Measurements from ENCODE around the gene MAD1L1.

The MAD1L1 gene

GRCh38 chr7:2202901-2203765 is 29.6 kb downstream of the MAD1L1 start:
- in situ Hi-C loops (cut with HindIII; ENCODE audit: low sequenced_read_pairs): loop anchor here (10.0 kb wide), 1 partner anchor 68 kb away; no protein-coding TSS in a partner anchor

DNA sequence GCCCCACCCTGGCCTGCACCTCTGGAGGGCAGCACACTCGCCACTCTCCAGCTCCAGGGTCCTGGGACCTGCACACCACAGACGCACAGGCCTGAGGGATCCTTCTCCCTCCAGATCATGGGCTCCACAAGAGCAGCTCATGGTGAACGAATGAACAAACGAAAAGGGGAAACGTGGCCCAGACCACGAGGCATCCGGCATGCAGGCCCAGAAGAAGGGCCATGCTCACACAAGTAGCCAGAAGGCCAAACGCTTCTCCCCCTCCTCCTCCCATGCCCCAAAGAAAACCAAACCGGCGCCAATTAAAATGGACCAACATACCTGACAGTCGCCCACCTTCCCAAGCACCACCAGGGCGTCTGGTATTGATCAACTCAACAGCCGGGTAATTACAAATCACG is 30.4 kb downstream of the MAD1L1 start:
- in situ Hi-C loops (cut with HindIII; ENCODE audit: low sequenced_read_pairs): loop anchor here (10.0 kb wide), 1 partner anchor 68 kb away; no protein-coding TSS in a partner anchor

DNA sequence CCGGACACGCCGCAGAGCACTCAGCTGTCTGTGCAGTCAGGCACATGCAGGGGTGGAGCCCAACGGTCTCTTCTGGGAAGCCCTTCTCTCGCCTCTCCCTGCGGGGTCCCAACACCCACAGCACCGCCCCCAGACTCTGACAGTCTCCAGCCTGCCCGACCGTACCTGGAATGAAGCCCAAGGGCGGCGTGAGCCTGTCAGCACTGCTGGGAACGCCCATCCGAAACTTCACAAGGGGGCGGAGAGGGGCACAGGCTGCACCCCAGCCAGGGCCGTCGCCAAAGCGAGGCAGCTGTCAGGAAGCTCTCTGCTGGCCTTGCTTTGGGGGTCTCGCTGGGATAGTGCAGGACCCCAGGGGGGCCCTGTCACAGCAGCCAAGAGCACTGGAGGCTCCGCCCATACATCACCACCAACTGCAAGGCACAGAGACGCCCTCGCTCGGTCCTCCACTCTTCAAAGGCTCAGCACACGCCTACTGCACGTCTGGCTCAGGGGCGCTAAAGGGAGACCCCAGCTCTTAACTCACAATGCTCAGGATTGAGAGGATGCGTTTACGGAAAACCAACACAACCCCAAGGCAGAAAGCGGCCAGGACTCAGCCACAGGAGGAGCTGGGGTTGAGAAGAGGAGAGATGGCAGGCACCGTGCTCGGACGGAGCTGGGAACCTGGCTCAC is 30.9 kb downstream of the MAD1L1 start:
- in situ Hi-C loops (cut with HindIII; ENCODE audit: low sequenced_read_pairs): loop anchor here (10.0 kb wide), 1 partner anchor 67 kb away; no protein-coding TSS in a partner anchor

- in situ Hi-C loops (cut with HindIII; ENCODE audit: low sequenced_read_pairs): loop anchor here (10.0 kb wide), 1 partner anchor 66 kb away; no protein-coding TSS in a partner anchor
Observed at GRCh38 chr7:2201128-2201527, 31.6 kb downstream of the MAD1L1 start.

DNA sequence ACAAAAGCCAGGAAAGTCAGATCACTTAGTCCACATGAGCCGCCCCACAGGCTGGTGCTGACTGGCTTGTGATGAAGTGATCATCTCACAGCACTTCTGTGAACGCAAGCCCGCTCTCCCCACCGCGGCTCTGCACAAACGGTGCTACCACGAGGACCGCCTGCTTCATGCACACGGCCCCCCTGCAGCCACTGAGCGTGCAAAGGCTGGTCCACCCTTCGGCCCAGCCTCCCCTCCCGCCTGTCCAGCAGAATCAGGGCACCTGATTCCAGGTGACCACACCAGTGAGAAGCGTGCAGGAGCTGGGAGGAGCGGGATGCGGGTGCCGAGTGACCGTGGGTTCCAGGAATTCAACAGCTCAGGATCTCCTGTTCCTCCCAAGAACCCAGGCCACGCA is 32.2 kb downstream of the MAD1L1 start:
- in situ Hi-C loops (cut with HindIII; ENCODE audit: low sequenced_read_pairs): loop anchor here (10.0 kb wide), 1 partner anchor 66 kb away; no protein-coding TSS in a partner anchor

DNA sequence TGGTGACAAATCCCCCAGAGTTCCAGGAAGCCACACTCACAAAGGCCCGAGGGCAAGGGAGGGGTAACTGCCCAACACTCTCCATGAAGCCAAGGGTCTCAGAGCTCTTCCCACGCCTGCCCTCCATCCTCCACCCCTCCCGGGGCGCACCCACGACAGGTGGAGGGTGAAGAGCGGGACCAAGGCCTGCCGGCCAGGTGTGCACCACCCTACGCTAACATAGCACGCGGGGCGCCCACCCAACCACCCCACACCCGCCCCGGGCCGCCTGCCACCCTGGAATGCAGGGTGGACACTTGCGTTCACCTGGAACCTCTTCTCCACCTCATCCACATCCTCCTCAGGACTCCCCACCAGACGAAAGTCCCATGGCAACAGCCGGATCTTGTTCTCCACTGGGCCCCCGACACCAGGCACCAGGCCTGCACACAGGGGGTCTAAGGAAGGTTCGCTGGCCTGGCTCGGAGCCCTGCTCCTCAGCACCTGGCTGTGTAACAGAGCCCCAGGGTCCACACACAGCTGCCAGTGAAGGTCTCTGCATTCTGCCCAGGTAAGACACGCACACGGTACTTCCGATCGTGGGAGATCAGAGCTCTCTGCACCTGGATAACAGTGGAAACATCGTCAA is 32.7 kb downstream of the MAD1L1 start:
- in situ Hi-C loops (cut with HindIII; ENCODE audit: low sequenced_read_pairs): loop anchor here (10.0 to 25.0 kb wide), 2 partner anchors 65 to 162 kb away; partner anchors contain the start of gene EIF3B

DNA sequence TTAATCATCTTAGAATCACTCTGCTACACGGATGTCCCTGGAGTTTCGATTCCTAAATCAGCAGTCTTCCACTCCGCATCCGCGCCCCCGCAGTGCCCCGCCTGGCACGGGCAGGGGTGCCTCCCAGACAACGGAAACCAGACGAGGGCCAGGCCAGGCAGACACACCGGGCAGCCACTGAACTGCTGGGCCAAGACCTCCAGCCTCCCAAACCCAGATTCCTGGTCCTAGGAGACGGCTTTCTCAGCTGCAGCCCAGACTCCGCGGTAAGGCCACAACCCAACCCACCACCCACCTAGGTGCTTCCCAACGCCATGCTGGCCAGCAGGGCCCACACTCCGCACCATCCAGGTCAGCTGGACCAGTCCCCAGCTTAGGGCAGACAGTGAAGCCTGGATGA is 33.2 kb downstream of the MAD1L1 start:
- in situ Hi-C loops (cut with HindIII; ENCODE audit: low sequenced_read_pairs): loop anchor here (25.0 kb wide), 1 partner anchor 163 kb away; the partner anchor contains the start of gene EIF3B

GRCh38 chr7:2198760-2199159 is 34.0 kb downstream of the MAD1L1 start:
- in situ Hi-C loops (cut with HindIII; ENCODE audit: low sequenced_read_pairs): loop anchor here (25.0 kb wide), 1 partner anchor 164 kb away; the partner anchor contains the start of gene EIF3B

DNA sequence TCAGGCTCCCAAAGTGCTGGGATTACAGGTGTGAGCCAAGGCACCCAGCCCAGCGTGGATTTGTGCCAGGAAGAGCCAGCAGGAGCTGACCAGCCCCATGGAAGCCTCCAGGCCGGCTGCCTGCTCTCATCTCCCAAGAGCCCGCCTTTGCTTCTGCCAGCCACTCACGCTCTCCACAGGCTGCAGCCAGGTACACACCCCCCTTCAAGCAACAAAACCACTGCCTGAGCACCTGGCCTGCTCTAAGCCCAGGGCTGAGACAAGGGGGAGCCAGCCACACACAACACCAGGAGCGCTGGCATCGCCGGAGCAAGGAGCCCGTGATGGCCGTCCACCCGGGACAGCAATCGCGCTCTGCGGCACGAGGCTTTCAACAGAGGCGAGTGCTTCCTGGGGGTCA is 34.5 kb downstream of the MAD1L1 start:
- in situ Hi-C loops (cut with HindIII; ENCODE audit: low sequenced_read_pairs): loop anchor here (25.0 kb wide), 1 partner anchor 164 kb away; the partner anchor contains the start of gene EIF3B

DNA sequence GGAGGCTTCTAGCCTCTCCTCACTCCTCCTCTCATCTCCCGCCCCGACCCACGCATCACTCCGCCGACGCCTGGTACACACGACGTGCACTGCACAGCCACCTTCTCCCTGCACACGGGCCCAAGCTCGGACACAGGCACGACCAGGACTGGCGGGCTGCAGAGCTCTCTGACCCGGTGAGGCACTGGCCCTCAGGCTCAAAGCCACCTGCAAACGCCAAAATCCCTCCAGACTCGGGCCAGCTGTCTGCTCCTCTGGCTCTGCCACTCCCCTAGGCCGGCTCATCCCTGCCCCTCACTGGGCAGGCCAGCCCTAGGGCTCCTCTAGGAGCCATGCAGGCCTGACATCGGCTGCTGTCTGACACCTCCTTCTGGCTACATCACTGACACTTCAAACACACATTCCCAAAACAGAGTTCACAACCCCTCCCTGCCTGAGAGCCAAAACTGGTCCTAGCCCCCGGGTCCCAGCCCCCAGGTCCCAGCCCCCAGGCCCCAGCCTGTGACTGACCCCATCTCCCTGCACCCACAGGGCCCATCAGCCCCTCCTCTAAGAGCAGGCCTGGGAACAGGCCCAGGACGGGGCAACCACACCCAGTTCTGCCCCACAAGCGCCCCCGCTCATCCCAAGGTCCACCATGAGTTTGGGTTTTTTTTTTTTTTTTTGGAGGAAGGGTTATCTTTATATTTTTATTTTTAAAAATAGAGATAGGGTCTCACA is 35.1 kb downstream of the MAD1L1 start:
- in situ Hi-C loops (cut with HindIII; ENCODE audit: low sequenced_read_pairs): loop anchor here (25.0 kb wide), 1 partner anchor 165 kb away; the partner anchor contains the start of gene EIF3B

DNA sequence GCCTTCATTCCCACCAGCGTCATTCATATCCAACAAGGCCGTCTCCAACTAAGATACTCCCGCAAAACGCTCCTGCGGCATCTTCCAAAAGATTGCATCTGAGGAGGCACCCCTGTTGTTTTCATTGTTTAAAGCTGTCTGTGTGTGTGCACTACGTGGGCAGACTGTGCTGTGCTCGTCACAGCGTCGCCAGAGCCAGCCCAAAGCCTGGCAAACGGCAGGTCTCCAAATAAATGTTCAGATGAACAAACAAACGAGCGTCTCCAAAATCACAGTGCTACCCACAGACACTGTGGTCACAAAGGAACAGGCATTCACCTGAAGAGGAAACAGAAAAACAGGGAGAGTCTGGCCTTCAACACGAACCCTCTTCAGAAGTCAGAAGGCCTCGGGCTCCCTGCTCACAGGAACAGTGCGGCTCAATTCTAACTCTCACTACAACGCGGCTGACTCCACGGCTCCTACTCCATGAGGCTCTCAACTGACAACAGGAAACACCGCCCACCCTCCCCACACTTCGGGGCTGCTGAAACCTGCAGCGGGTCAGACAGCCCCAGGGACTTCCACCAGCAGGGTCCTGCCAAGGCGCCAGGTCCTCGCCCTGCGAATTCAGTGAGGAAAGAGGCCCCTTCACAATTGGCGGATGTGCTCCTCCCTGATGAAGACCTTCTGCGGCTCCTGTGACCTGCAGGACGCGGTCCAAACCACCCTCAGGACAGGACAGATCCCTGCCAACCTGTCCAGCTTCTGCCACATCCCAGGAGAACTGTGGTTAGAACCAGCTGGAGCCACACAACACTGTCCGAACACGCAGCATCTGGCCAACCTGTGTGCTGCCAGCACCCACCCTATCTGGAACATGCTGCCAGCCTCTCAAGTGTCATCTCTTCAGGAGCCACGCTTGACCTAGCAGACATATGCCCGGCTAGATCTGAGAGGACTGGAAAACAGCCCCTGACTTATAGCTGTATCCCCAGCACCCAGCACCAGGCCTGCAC is 36.1 kb downstream of the MAD1L1 start:
- in situ Hi-C loops (cut with HindIII; ENCODE audit: low sequenced_read_pairs): loop anchor here (25.0 kb wide), 1 partner anchor 166 kb away; the partner anchor contains the start of gene EIF3B

DNA sequence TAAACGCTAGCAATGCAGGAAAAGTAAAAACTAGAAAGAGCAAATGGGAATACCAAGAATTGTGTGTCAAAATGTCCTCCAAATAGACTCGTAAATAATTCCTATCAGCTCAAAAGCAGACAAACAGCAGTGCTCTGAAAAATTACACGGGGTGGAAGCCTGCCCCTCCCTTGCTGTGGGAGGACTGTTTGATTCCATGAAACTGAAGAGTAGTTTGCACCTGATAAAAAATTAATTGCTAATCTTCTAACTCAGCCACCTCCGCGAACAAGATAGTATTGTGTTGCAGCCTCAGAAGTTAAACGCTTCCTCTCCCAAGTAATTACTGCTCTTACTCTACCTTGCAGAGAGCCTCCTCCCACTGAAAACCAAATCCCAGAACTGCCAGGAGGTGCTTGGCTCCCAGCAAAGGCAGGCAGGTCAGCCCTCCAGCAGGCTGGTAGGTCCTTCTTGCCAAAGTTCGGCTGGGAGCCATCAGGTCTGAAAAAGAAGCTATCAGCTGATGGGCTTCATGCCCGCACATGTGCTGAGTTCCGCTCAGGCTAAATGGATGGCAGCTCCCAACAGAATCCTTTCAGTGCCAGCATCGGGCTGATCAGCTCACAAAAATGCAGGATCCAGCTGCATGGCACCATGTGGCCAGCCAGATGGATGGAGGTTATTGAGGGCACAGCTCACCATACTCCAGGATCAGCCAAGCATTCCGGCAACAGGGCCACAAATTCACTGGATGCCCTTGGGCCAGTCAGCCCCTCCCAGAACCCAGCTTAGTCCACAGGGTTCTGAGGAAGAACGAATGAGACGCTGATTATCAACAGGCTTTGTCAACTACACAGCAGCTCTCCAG is 37.1 kb downstream of the MAD1L1 start:
- in situ Hi-C loops (cut with HindIII; ENCODE audit: low sequenced_read_pairs): loop anchor here (25.0 kb wide), 1 partner anchor 167 kb away; the partner anchor contains the start of gene EIF3B

DNA sequence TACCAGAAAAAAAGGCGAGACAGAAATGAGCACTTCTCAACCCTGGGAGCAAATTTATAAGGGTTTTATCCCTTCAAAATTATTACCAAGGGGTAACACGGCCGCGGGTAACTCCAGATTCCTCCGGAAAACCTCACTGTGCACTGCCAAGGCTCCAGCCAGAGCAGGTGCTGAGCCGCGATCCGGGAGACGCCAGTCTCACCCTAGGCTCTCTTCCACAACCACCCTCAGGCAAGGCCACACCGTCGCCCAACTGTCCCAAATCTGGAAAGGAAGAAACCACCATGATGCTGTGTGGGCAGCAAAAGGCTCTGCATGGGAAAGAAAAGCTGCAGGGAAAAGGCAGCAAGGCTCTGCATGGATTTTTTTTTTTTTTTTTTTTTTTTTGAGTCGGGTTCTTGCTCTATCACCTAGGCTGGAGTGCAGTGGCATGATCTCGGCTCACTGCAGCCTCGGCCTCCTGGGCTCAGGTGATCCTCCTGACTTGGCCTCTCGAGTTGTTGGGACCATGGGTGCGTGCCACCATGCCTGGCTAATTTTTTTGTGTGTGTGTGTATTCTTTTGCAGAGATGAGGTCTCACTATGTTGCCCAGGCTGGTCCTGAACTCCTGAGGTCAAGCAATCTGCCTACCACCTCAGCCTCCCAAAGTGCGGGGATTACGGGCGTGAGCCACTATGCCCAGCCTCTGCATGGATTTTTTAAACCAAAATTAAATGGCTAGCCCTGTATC is 39.0 kb downstream of the MAD1L1 start:
- in situ Hi-C loops (cut with HindIII; ENCODE audit: low sequenced_read_pairs): loop anchor here (25.0 kb wide), 1 partner anchor 169 kb away; the partner anchor contains the start of gene EIF3B

DNA sequence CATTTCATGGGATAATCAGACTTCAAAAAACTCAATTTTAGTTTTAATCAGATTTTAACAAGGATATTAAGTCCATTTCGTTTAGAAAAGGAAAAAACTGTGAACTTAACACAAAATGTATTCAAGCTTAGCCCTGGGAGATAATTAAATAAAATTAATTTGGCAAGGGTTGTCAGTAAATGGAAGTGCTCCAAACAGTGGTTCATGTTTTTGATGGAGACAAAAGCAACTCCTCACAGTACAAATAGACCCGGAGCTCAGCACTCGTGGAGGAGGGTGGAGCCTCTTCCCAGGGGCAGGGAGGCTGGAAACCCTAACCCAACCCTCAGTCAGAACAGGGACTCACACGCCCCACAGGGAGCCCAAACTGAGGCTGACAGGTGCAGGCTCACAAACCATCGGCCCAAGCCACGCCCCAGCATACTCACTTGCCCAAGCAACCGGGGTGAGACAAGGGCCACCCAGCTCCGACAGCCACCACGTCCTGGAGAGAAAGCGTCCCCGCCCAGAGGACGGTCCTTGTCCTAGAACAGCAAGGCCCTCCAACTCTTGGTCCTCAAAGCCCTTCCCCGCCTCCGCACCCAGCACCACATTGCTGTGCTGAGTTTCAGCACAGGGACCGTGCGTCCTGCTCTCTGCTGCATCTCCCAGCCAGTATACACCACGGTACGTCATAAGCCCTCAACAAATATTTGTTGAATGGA is 39.8 kb downstream of the MAD1L1 start:
- in situ Hi-C loops (cut with HindIII; ENCODE audit: low sequenced_read_pairs): loop anchor here (25.0 kb wide), 1 partner anchor 169 kb away; the partner anchor contains the start of gene EIF3B

DNA sequence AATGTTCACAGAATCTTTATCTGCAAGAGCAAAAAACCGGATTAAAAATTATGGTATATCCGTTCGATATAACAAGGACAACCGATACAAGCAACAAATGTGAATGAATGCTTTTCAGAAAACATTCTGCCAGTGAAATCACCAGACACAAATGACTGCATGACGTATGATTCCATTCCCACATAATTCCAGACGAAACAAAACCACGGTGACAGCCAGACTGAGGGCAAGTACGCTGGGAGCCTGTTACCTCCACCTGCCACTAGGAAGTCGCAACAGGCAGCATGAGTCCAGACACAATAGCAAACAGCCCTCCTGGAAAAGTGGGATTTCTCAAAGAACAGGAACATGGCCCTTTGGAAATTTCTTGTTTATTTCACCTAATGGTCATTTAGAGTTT is 41.7 kb downstream of the MAD1L1 start:
- in situ Hi-C loops (cut with HindIII; ENCODE audit: low sequenced_read_pairs): loop anchor here (25.0 kb wide), 1 partner anchor 171 kb away; the partner anchor contains the start of gene EIF3B

- in situ Hi-C loops (cut with HindIII; ENCODE audit: low sequenced_read_pairs): loop anchor here (25.0 kb wide), 1 partner anchor 172 kb away; the partner anchor contains the start of gene EIF3B
Observed at GRCh38 chr7:2190531-2190930, 42.2 kb downstream of the MAD1L1 start.
